ENCODE measurements around the gene CDH10. TPM values are rescaled to one million over a fixed set of nuclear protein-coding genes. Genes with fewer than 3 reads are reported as not detected.

The CDH10 gene
- total and polyA plus RNA-seq, 2 of the 4 experiments (the other 2 are of a cell fraction) = 0.18 to 0.21 TPM

- no peak overlapping the region for H2BK20ac ChIP-seq (ENCODE audit: low read depth, low read length)
- no peaks in the 10 kb centered on the region for H3K27me3 ChIP-seq (ENCODE audit: control insufficient read depth, insufficient read depth, low read length)
- intact Hi-C loops (cut with micrococcal nuclease) (no loop called here), dilution Hi-C loops (cut with HindIII; ENCODE audit: low sequenced_read_pairs, unreplicated experiment) (no loop called here), in situ Hi-C loops (cut with MboI; ENCODE audit: low sequenced_read_pairs) (no loop called here)
- H4K5ac ChIP-seq (ENCODE audit: low read depth, low read length) = no peak overlapping the region
- H2BK120ac ChIP-seq (ENCODE audit: low read depth, low read length) = no peak overlapping the region
- no peak overlapping the region for H2AK9ac ChIP-seq (replicated peaks; ENCODE audit: low read depth, low read length, poor library complexity)
- H3K23ac ChIP-seq (ENCODE audit: low read depth, low read length) = no peak overlapping the region
- H3K14ac ChIP-seq (replicated peaks; ENCODE audit: low read depth, low read length) = no peak overlapping the region
- H2AK5ac ChIP-seq (ENCODE audit: low read depth, low read length) = no peak overlapping the region
- H4K20me1 ChIP-seq (ENCODE audit: insufficient read depth, low read length) = no peaks in the 10 kb centered on the region
- ATAC-seq (ENCODE audit: low read depth) = no peak
- ChIA-PET POLR2A (ENCODE audit: unreplicated experiment) (no interaction called here), CTCF (no interaction called here)
- WGBS, 2 experiments (ENCODE audit: extremely low coverage in 2 of 2, insufficient read length in 1 of 2) = no CpG with 5 or more reads among the region's 4 CpGs
- no peaks in the 10 kb centered on the region for H3K36me3 ChIP-seq (ENCODE audit: control insufficient read depth, insufficient read depth, low read length)
- no peaks in the 10 kb centered on the region for H3K79me1 ChIP-seq (ENCODE audit: low read depth in 1 of 2, low read length in 2 of 2)
- no peak overlapping the region for H3K4me2 ChIP-seq (ENCODE audit: low read depth, low read length)
- TF ChIP-seq USF2 (IDR thresholded peaks at IDR 0.05; ENCODE audit: low read depth, low read length) (no peak), MAZ (IDR thresholded peaks at IDR 0.05; ENCODE audit: borderline replicate concordance, low read depth, low read length) (no peak), NFE2L2 (IDR thresholded peaks at IDR 0.05; ENCODE audit: low read depth, low read length) (no peak), MAFK (IDR thresholded peaks at IDR 0.05; ENCODE audit: low read depth, low read length) (no peak), POLR2A (IDR thresholded peaks at IDR 0.05; ENCODE audit: low read depth, low read length) (no peak)
- no TSS peak for BruUV-seq (replicated peaks)
- no peak overlapping the region for H4K91ac ChIP-seq (ENCODE audit: insufficient read depth, low read depth, low read length)
- H3K27ac ChIP-seq (ENCODE audit: insufficient read depth, low read length) = no peak overlapping the region
- H2BK15ac ChIP-seq (ENCODE audit: low read depth, low read length) = no peak overlapping the region
- H3K4me1 ChIP-seq (ENCODE audit: control insufficient read depth, insufficient read depth, low read length) = no peaks in the 10 kb centered on the region
- H3K9me3 ChIP-seq (ENCODE audit: control insufficient read depth, insufficient read depth, low read length) = 0 out of 2 replicates have a peak, but pooled peaks cover 4% of the 10 kb centered on the region
- no peak overlapping the region for H3K4ac ChIP-seq (ENCODE audit: low read depth, low read length)
- H3K4me3 ChIP-seq (ENCODE audit: insufficient read depth, low read depth, low read length) = no peak overlapping the region
- no peaks in the 10 kb centered on the region for H3K9me1 ChIP-seq (ENCODE audit: insufficient read depth, low read length)
- H3K18ac ChIP-seq (ENCODE audit: low read depth, low read length) = no peak overlapping the region
- no peak overlapping the region for H3K9ac ChIP-seq (ENCODE audit: low read depth, low read length)
- H2AFZ ChIP-seq (replicated peaks; ENCODE audit: low read length, poor library complexity) = no peak overlapping the region
- no peak overlapping the region for H2BK5ac ChIP-seq (ENCODE audit: low read depth, low read length, poor library complexity, severe bottlenecking)
- H4K8ac ChIP-seq (ENCODE audit: low read depth in 2 of 2, low read length in 2 of 2) = no peak overlapping the region
- H3K56ac ChIP-seq (ENCODE audit: extremely low read depth, insufficient read depth, low read length) = no peak overlapping the region
- DNase-seq = no peak
Measured at GRCh38 chr5:24585751-24586150, 59.0 kb downstream of the CDH10 start.

Data from IMR-90 (cell line).